OCI-LY7 (cell line): ENCODE data around the gene MARK4. TPM values are rescaled to one million over a fixed set of nuclear protein-coding genes. Genes with fewer than 3 reads are reported as not detected.

ENCODE experiments used
- BruUV-seq: library from RNA; stranded (reverse); fragments of 400-500 nt; replicated peaks from 2 replicates; lab custom pipeline; 2021; lab: Mats Ljungman, UMichigan
- CTCF ChIA-PET: fragments of 300-600 bp; sonication (Branson Sonifier 250); formaldehyde crosslinking; loops from one replicate; lab custom pipeline; 2022; ENCODE audit warnings: antibody characterized with exemption; ENCODE audit not compliant: unreplicated experiment; lab: Charles Lee
- POLR2A ChIA-PET: fragments of 300-600 bp; sonication (Branson Sonifier 250); formaldehyde crosslinking; loops from one replicate; lab custom pipeline; 2022; ENCODE audit warnings: antibody characterized with exemption; lab: Charles Lee
- DNase-seq: peaks from one replicate; pipeline ENCODE4 v3.0.0-alpha.2; 2015; ENCODE audit warnings: low spot score
- H2AFZ ChIP-seq: fragments of 200-600 bp; sonication (generic), shearing (Covaris generic); 2 replicates; pipeline ENCODE4 v1.6.1; 2014; ENCODE audit warnings: mild to moderate bottlenecking, antibody characterized with exemption, low read length, moderate library complexity
- H3K27ac ChIP-seq: fragments of 200-600 bp; sonication (generic); 2 replicates; pipeline ENCODE4 v1.5.1; 2014; ENCODE audit warnings: mixed run types, low read depth, mild to moderate bottlenecking, moderate library complexity, low read length, inconsistent platforms; ENCODE audit not compliant: poor library complexity, severe bottlenecking
- H3K36me3 ChIP-seq: fragments of 200-600 bp; sonication (generic); 2 replicates; pipeline ENCODE4 v1.6.1; 2014; ENCODE audit warnings: mild to moderate bottlenecking, antibody characterized with exemption, low read length, moderate library complexity, mixed read lengths; ENCODE audit not compliant: insufficient read depth
- H3K4me1 ChIP-seq: fragments of 200-600 bp; sonication (generic); 2 replicates; pipeline ENCODE4 v1.5.1; 2014; ENCODE audit warnings: mild to moderate bottlenecking, low read length; ENCODE audit not compliant: insufficient read depth, poor library complexity, severe bottlenecking
- H3K4me2 ChIP-seq: fragments of 200-600 bp; sonication (generic); 2 replicates; pipeline ENCODE4 v1.6.1; 2014; ENCODE audit warnings: mild to moderate bottlenecking, low read length
- H3K4me3 ChIP-seq: fragments of 200-600 bp; sonication (generic); 2 replicates; pipeline ENCODE4 v1.5.1; 2014; ENCODE audit warnings: mild to moderate bottlenecking, low read depth, low read length; ENCODE audit not compliant: poor library complexity, severe bottlenecking
- H3K79me2 ChIP-seq: fragments of 200-600 bp; sonication (generic); 2 replicates; pipeline ENCODE4 v1.6.1; 2016; ENCODE audit warnings: low read depth, mild to moderate bottlenecking, low read length, moderate library complexity, mixed read lengths; ENCODE audit not compliant: insufficient read depth
- H3K9me2 ChIP-seq: fragments of 200-600 bp; sonication (generic); 2 replicates; pipeline ENCODE4 v1.6.1; 2016; ENCODE audit warnings: mild to moderate bottlenecking, low read length, mixed read lengths; ENCODE audit not compliant: insufficient read depth
- H3K9me3 ChIP-seq: fragments of 200-600 bp; sonication (generic); 2 replicates; pipeline ENCODE4 v1.6.1; 2014; ENCODE audit warnings: mild to moderate bottlenecking, mixed run types, low read length, mixed read lengths
- H4K20me1 ChIP-seq: fragments of 200-600 bp; sonication (generic); 2 replicates; pipeline ENCODE4 v1.6.1; 2014; ENCODE audit warnings: mild to moderate bottlenecking, antibody characterized with exemption, low read length, moderate library complexity, mixed read lengths; ENCODE audit not compliant: insufficient read depth
- CTCF ChIP-seq: fragments of 200-600 bp; sonication (generic); conservative IDR thresholded peaks from 2 replicates; pipeline ENCODE4 v1.5.1; 2014; ENCODE audit warnings: mild to moderate bottlenecking, antibody characterized with exemption, low read length, moderate library complexity, mixed read lengths
- EZH2phosphoT487 ChIP-seq: fragments of 200-600 bp; sonication (generic); IDR thresholded peaks from 2 replicates; pipeline ENCODE4 v1.6.1; 2018; ENCODE audit warnings: low read depth, borderline replicate concordance, mild to moderate bottlenecking, mixed run types, antibody characterized with exemption, low read length, moderate library complexity, mixed read lengths
- intact Hi-C: fragments of 100-400 bp; cut with micrococcal nuclease; formaldehyde crosslinking; loops from one replicate; pipeline ENCODE4 v1.10.0; 2022; ENCODE audit not compliant: unreplicated experiment
- total RNA-seq, 2 experiments: library from RNA; depleted of rRNA in 1 of 2; stranded (reverse); fragments of >200 nt in 1 of 2; shearing (Covaris generic) in 1 of 2; gene quantifications; 2 replicates each; pipeline ENCODE4 v1.2.3, GENCODE V29; 2014 to 2022

Gene MARK4
- total RNA-seq, 2 experiments from 2014 or later = 14.2 to 24.5 TPM

- CTCF ChIA-PET = no interaction called here
- POLR2A ChIA-PET = no interaction called here
- TF ChIP-seq EZH2phosphoT487 (no peak), CTCF (no peak)
Observed at GRCh38 chr19:45271098-45271734, 20.1 kb downstream of the MARK4 start.

GRCh38 chr19:45271735-45272108, 20.7 kb downstream of the MARK4 start:
- ChIA-PET POLR2A (no interaction called here), CTCF (no interaction called here)
- Histone ChIP-seq H4K20me1 (no peaks in the 10 kb centered on the region), H3K4me2 (no peak overlapping the region), H2AFZ (no peak overlapping the region), H3K27ac (no peak overlapping the region), H3K79me2 (no peaks in the 10 kb centered on the region), H3K9me2 (no peaks in the 10 kb centered on the region), H3K4me1 (peaks cover 3% of the 10 kb centered on the region), H3K9me3 (no peaks in the 10 kb centered on the region), H3K4me3 (no peak overlapping the region), H3K36me3 (peaks cover 10% of the 10 kb centered on the region; the same call in 1 of the 2 replicates)
- intact Hi-C loops = no loop called here
- no peak for TF ChIP-seq EZH2phosphoT487
- DNase-seq = no peak
- no TSS peak for BruUV-seq

More at GRCh38 chr19:45271098-45271734, 20.1 kb downstream of the MARK4 start:
- Histone ChIP-seq H3K27ac (no peak overlapping the region), H4K20me1 (no peaks in the 10 kb centered on the region), H3K79me2 (no peaks in the 10 kb centered on the region), H3K4me2 (no peak overlapping the region), H2AFZ (no peak overlapping the region), H3K9me2 (no peaks in the 10 kb centered on the region), H3K4me1 (peaks cover 1% of the 10 kb centered on the region), H3K9me3 (no peaks in the 10 kb centered on the region), H3K36me3 (peaks cover 10% of the 10 kb centered on the region; the same call in 1 of the 2 replicates), H3K4me3 (no peak overlapping the region)
- no TSS peak for BruUV-seq
- no peak for DNase-seq
- intact Hi-C loops = no loop called here

- BruUV-seq = no TSS peak
- no peak overlapping the region for H3K27ac ChIP-seq
- H3K4me3 ChIP-seq = no peak overlapping the region
- no peaks in the 10 kb centered on the region for H4K20me1 ChIP-seq
- no peak for TF ChIP-seq EZH2phosphoT487
- TF ChIP-seq CTCF = no peak
- no peak overlapping the region for H2AFZ ChIP-seq
- H3K9me3 ChIP-seq = no peaks in the 10 kb centered on the region
- CTCF ChIA-PET = no interaction called here
- intact Hi-C loops = no loop called here
- POLR2A ChIA-PET = interaction anchor here (1.3 kb wide), 1 partner anchor 35 kb away, joined by 3 read pairs; no protein-coding TSS in a partner anchor
- no peaks in the 10 kb centered on the region for H3K9me2 ChIP-seq
- H3K79me2 ChIP-seq = no peaks in the 10 kb centered on the region
- peaks cover 16% of the 10 kb centered on the region; the same call in 1 of the 2 replicates for H3K36me3 ChIP-seq
- H3K4me2 ChIP-seq = no peak overlapping the region
- H3K4me1 ChIP-seq = peaks cover 3% of the 10 kb centered on the region
- DNase-seq = no peak
Observed at GRCh38 chr19:45273521-45273855, 22.4 kb downstream of the MARK4 start.
